ENCODE results near the gene CTNNA3.

Gene CTNNA3

DNA sequence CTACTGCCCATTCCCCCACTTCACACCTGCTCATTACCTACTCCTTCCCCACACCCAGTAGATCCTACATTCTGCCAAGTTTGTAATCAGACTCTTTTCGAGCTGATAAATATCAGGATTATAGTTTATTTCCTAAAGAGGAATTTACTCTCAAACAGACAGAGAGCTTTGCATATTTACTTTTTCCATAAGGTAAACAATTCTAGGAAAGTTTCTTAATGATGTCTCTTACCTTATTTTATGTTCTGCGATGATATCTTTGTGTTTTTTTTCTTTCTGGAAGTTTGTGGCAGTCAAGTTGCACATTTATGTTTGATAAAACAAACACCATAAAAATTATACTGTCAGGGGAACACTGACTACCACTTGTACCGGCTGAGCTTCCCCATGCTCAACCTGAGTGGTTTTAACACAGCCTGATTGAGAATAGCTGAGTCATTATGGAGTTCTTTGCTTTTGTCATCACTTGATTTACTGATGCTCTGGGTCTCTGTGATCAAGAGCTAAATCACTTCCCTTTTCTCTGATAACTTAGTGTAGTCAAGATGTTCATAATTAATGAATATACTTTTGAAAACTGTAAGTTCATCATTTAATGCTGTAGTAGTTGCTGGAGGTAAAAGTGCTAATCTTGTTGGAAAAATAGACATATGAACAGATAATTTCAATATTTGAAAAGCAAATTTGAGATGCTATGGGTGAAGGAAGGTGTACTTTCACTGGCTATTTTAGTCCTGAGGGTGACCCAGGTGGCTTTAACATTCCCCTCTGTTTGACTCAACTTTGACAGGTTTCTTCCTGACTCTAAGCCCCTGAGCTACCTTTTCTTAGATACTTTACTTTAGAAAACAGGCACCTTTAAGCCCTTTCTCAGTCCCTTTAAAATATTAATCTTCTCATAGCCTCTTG is 1804.7 kb downstream of the CTNNA3 start:
- H3K9me3 Mint-ChIP-seq = peaks cover 6 to 7% of the 10 kb centered on the region in 2 donors
- H3K4me3 Mint-ChIP-seq = no peak overlapping the region
- H3K4me1 Mint-ChIP-seq = no peaks in the 10 kb centered on the region
- no peaks in the 10 kb centered on the region for H3K27me3 Mint-ChIP-seq
- H3K27ac Mint-ChIP-seq = no peak overlapping the region
- DNase-seq = no peak
- ATAC-seq = no peak

GRCh38 chr10:65864529-65864928 is 1831.5 kb downstream of the CTNNA3 start:
- H3K27ac Mint-ChIP-seq = no peak overlapping the region
- no peak for DNase-seq
- H3K27me3 Mint-ChIP-seq = no peaks in the 10 kb centered on the region
- no peak for ATAC-seq
- no peak overlapping the region for H3K4me3 Mint-ChIP-seq
- H3K4me1 Mint-ChIP-seq = no peaks in the 10 kb centered on the region
- H3K9me3 Mint-ChIP-seq = peaks cover 0 to 11% of the 10 kb centered on the region in 2 donors

- H3K27ac Mint-ChIP-seq = no peak overlapping the region
- H3K9me3 Mint-ChIP-seq = peaks cover 0 to 11% of the 10 kb centered on the region in 2 donors
- no peaks in the 10 kb centered on the region for H3K4me1 Mint-ChIP-seq
- no peak overlapping the region for H3K4me3 Mint-ChIP-seq
- no peaks in the 10 kb centered on the region for H3K27me3 Mint-ChIP-seq
- ATAC-seq (no peak), DNase-seq (no peak)
Measured at GRCh38 chr10:65864036-65864435, 1832.0 kb downstream of the CTNNA3 start.

Data from stimulated activated naive CD8-positive, alpha-beta T cell treated with anti-CD3 and anti-CD28 coated beads, Interleukin-15, amount 100 ng/mL, for 72 hours (primary cell).